Measurements from ENCODE around the gene MAJIN. TPM values are rescaled to one million over a fixed set of nuclear protein-coding genes. Genes with fewer than 3 reads are reported as not detected.

MAJIN gene
- polyA plus RNA-seq, 1 of the 3 experiments (the other 2 are of a cell fraction): not detected

- TF ChIP-seq USF1 (IDR thresholded peaks at IDR 0.05; ENCODE audit: borderline replicate concordance, low read depth) (no peak), NRF1 (IDR thresholded peaks at IDR 0.05; ENCODE audit: low read depth, low read length) (no peak), FOXJ3 (CRISPR knock-in tag; IDR thresholded peaks at IDR 0.05) (no peak), EP300 (IDR thresholded peaks at IDR 0.05; ENCODE audit: borderline replicate concordance in 1 of 2, low read depth in 1 of 2, low read length in 1 of 2) (no peak)
These were observed 57.8 kb downstream of the MAJIN start (continued) for GRCh38 chr11:64914123-64914522.

- H3K4me1 ChIP-seq (ENCODE audit: control insufficient read depth in 1 of 2, insufficient read depth in 2 of 2, low read depth in 1 of 2, low read length in 1 of 2): peaks cover 8 to 14% of the 10 kb centered on the region in 2 experiments; a peak in 3 of 4 replicates
- H3K9me2 ChIP-seq: no peaks in the 10 kb centered on the region
- CTCF ChIA-PET: interaction anchor here (1.0 kb wide), 1 partner anchor 19 kb away, joined by 3 read pairs; no protein-coding TSS in a partner anchor
- no peak overlapping the region for H2AFZ ChIP-seq (ENCODE audit: low read depth)
- H4K20me1 ChIP-seq (ENCODE audit: insufficient read depth): no peaks in the 10 kb centered on the region
- H3K36me3 ChIP-seq (replicated peaks in 1 of 2; ENCODE audit: control insufficient read depth in 1 of 2, insufficient read depth in 2 of 2, low read length in 1 of 2): peaks cover 0 to 49% of the 10 kb centered on the region in 2 experiments
- WGBS (ENCODE audit: low lambda C conversion rate): 78% methylated on average over 13 of the region's 18 CpGs
- no peak overlapping the region for H3K27ac ChIP-seq (ENCODE audit: low read depth in 2 of 2, low read length in 1 of 2)
- no peak overlapping the region for H3K4me2 ChIP-seq
- TF ChIP-seq PBX3 (IDR thresholded peaks at IDR 0.05): no peak
- no peak for TF ChIP-seq SIN3A (IDR thresholded peaks at IDR 0.05; ENCODE audit: borderline replicate concordance, low read depth, low read length)
- POLR2A ChIA-PET: no interaction called here
- H3K9me3 ChIP-seq: no peaks in the 10 kb centered on the region
- DNase-seq: no peak
- H3K79me2 ChIP-seq (ENCODE audit: insufficient read depth): peaks cover 16% of the 10 kb centered on the region; the same call in 1 of the 2 replicates
- H3K4me3 ChIP-seq (ENCODE audit: low read depth in 2 of 2, low read length in 1 of 2): no peak overlapping the region
- no peaks in the 10 kb centered on the region for H3F3A ChIP-seq (replicated peaks; ENCODE audit: insufficient read depth)
- H3K9ac ChIP-seq: no peak overlapping the region
- H3K27me3 ChIP-seq (ENCODE audit: insufficient read depth): no peaks in the 10 kb centered on the region
These were observed 58.7 kb downstream of the MAJIN start for GRCh38 chr11:64913171-64913727.

- ChIA-PET CTCF (interaction anchor here (0.7 to 1.1 kb wide), 3 partner anchors 15 to 65 kb away, joined by 3 to 4 read pairs (median 3); no protein-coding TSS in a partner anchor), POLR2A (no interaction called here)
- Histone ChIP-seq H3K27ac (ENCODE audit: low read depth in 2 of 2, low read length in 1 of 2) (no peak overlapping the region), H3K9me2 (no peaks in the 10 kb centered on the region), H3K36me3 (replicated peaks in 1 of 2; ENCODE audit: control insufficient read depth in 1 of 2, insufficient read depth in 2 of 2, low read length in 1 of 2) (peaks cover 0 to 60% of the 10 kb centered on the region in 2 experiments), H3K9me3 (no peaks in the 10 kb centered on the region), H3K4me2 (no peak overlapping the region), H3F3A (replicated peaks; ENCODE audit: insufficient read depth) (no peaks in the 10 kb centered on the region), H3K9ac (no peak overlapping the region), H3K4me1 (ENCODE audit: control insufficient read depth in 1 of 2, insufficient read depth in 2 of 2, low read depth in 1 of 2, low read length in 1 of 2) (peaks cover 8 to 9% of the 10 kb centered on the region in 2 experiments; a peak in 2 of 4 replicates), H3K79me2 (ENCODE audit: insufficient read depth) (peaks cover 13% of the 10 kb centered on the region; the same call in 1 of the 2 replicates), H4K20me1 (ENCODE audit: insufficient read depth) (no peaks in the 10 kb centered on the region), H3K4me3 (ENCODE audit: low read depth in 2 of 2, low read length in 1 of 2) (no peak overlapping the region), H3K27me3 (ENCODE audit: insufficient read depth) (no peaks in the 10 kb centered on the region), H2AFZ (ENCODE audit: low read depth) (no peak overlapping the region)
- WGBS (ENCODE audit: low lambda C conversion rate): 98% methylated on average over 8 of the region's 9 CpGs
- TF ChIP-seq MXI1 (IDR thresholded peaks at IDR 0.05; ENCODE audit: low read depth, low read length): no peak
- TF ChIP-seq MEF2A (IDR thresholded peaks at IDR 0.05; ENCODE audit: borderline replicate concordance, low read depth): no peak
- TF ChIP-seq FOXJ3 (CRISPR knock-in tag; IDR thresholded peaks at IDR 0.05): no peak
- no peak for TF ChIP-seq JUND (IDR thresholded peaks at IDR 0.05)
- no peak for TF ChIP-seq USF2 (IDR thresholded peaks at IDR 0.05; ENCODE audit: borderline replicate concordance, low read depth, low read length)
- no peak for TF ChIP-seq NRF1 (IDR thresholded peaks at IDR 0.05; ENCODE audit: low read depth, low read length)
- TF ChIP-seq ZBTB33 (IDR thresholded peaks at IDR 0.05; ENCODE audit: borderline replicate concordance, low read depth): no peak
- TF ChIP-seq TCF12 (IDR thresholded peaks at IDR 0.05): no peak
- no peak for DNase-seq
These were observed 60.2 kb downstream of the MAJIN start for GRCh38 chr11:64911689-64912088.

Data from SK-N-SH (cell line).